ENCODE results near the gene TP53BP2.

GRCh38 chr1:223775054-223775453 lies 70.7 kb downstream of the TP53BP2 start:
- TF ChIP-seq CTCF (conservative IDR thresholded peaks at IDR 0.05), result no peak
- TF ChIP-seq ZFX (IDR thresholded peaks at IDR 0.05), result no peak

All from C4-2B (cell line).